ENCODE data around the gene SLIT3.

DNA sequence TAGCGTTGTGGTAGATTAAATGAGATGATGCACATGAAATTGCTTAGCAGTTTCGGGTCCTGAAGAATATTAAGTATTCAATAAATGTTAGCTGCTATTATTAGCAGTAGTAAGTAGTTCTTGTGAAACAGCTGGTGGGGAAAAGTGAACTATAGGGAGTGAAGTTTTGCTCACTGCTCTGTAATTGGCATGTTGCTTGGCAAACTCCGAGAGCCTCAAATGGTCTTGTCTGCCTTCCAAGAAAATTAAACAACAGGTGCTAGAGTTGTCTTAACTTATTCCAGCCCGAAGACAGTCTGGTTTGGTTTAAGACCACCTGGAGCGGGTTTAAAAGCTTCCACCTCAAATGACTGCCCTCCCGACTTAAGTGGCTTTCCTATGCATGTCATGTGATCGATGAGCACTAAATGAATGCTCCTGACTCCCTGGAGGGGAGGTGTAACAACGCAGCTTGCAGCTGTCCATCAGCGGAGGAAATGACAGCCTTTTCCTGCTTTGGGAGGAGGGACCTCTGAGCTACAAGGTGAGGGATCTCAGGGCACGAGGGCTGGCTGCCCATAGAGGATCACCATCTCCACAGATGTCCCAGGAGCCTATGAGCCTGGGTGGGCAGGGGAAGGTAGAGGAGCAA lies 518.9 kb downstream of the SLIT3 start:
- TF ChIP-seq POLR2A (IDR thresholded peaks at IDR 0.05) (no peak), POLR2AphosphoS5 (IDR thresholded peaks at IDR 0.05) (no peak), EP300 (IDR thresholded peaks at IDR 0.05) (no peak)
- TF ChIP-seq, protein P1, sequence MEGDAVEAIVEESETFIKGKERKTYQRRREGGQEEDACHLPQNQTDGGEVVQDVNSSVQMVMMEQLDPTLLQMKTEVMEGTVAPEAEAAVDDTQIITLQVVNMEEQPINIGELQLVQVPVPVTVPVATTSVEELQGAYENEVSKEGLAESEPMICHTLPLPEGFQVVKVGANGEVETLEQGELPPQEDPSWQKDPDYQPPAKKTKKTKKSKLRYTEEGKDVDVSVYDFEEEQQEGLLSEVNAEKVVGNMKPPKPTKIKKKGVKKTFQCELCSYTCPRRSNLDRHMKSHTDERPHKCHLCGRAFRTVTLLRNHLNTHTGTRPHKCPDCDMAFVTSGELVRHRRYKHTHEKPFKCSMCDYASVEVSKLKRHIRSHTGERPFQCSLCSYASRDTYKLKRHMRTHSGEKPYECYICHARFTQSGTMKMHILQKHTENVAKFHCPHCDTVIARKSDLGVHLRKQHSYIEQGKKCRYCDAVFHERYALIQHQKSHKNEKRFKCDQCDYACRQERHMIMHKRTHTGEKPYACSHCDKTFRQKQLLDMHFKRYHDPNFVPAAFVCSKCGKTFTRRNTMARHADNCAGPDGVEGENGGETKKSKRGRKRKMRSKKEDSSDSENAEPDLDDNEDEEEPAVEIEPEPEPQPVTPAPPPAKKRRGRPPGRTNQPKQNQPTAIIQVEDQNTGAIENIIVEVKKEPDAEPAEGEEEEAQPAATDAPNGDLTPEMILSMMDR (IDR thresholded peaks at IDR 0.05): no peak
